SK-N-SH treated with all-trans-retinoic acid at 6 μM for 48 hours (cell line): ENCODE measurements around the gene NTM.

ENCODE experiments used
- ATAC-seq: fragments of 200-7000 bp; cut with Tn5 transposase; 3 replicates; pipeline ENCODE4 v1.9.1; 2020; ENCODE audit warnings: mild to moderate bottlenecking, moderate library complexity
- ARNTL ChIP-seq: fragments of 450-650 bp; formaldehyde crosslinking; IDR thresholded peaks from 2 replicates; pipeline ENCODE4 v1.5.0; 2020; ENCODE audit warnings: low read depth, mild to moderate bottlenecking, moderate library complexity, borderline replicate concordance
- BACH2 ChIP-seq: fragments of 250-450 bp; sonication (Bioruptor Pico); IDR thresholded peaks from 2 replicates; pipeline ENCODE4 v1.9.0; 2021; ENCODE audit warnings: mild to moderate bottlenecking, borderline replicate concordance
- CSDC2 ChIP-seq: fragments of 250-450 bp; sonication (Bioruptor Pico); IDR thresholded peaks from 2 replicates; pipeline ENCODE4 v1.5.0; 2020; ENCODE audit warnings: mild to moderate bottlenecking, moderate library complexity
- GLIS3 ChIP-seq: fragments of 250-450 bp; sonication (Bioruptor Pico); IDR thresholded peaks from 2 replicates; pipeline ENCODE4 v1.5.0; 2020; ENCODE audit warnings: mild to moderate bottlenecking, moderate library complexity
- ISL1 ChIP-seq: fragments of 250-450 bp; sonication (Bioruptor Pico); IDR thresholded peaks from 2 replicates; pipeline ENCODE4 v2.1.2; 2022; ENCODE audit warnings: mild to moderate bottlenecking, moderate library complexity
- OSR1 ChIP-seq: fragments of 250-450 bp; sonication (Bioruptor Pico); IDR thresholded peaks from 2 replicates; pipeline ENCODE4 v1.8.0; 2022; ENCODE audit warnings: moderate library complexity, mild to moderate bottlenecking, inconsistent platforms
- RARB ChIP-seq: fragments of 250-450 bp; sonication (Bioruptor Pico); IDR thresholded peaks from 2 replicates; pipeline ENCODE4 v1.8.0; 2021; ENCODE audit warnings: mild to moderate bottlenecking, moderate library complexity
- SNAI2 ChIP-seq: fragments of 250-450 bp; sonication (Bioruptor Pico); IDR thresholded peaks from 2 replicates; pipeline ENCODE4 v1.5.0; 2020; ENCODE audit warnings: mild to moderate bottlenecking, moderate library complexity
- TCF4 ChIP-seq: fragments of 250-450 bp; sonication (Bioruptor Pico); IDR thresholded peaks from 2 replicates; pipeline ENCODE4 v1.8.0; 2021; ENCODE audit warnings: mild to moderate bottlenecking, moderate library complexity, borderline replicate concordance
- TOX ChIP-seq: fragments of 250-450 bp; sonication (Bioruptor Pico); IDR thresholded peaks from 2 replicates; pipeline ENCODE4 v1.8.0; 2021; ENCODE audit warnings: mild to moderate bottlenecking, moderate library complexity, borderline replicate concordance
- ZC3H10 ChIP-seq: fragments of 250-450 bp; sonication (Bioruptor Pico); IDR thresholded peaks from 2 replicates; pipeline ENCODE4 v1.5.1; 2021; ENCODE audit warnings: mild to moderate bottlenecking, moderate library complexity
- ZFP3 ChIP-seq: fragments of 250-450 bp; sonication (Bioruptor Pico); IDR thresholded peaks from 2 replicates; pipeline ENCODE4 v1.5.0; 2020; ENCODE audit warnings: mild to moderate bottlenecking, moderate library complexity
- ZFP30 ChIP-seq: fragments of 450-650 bp; formaldehyde crosslinking; IDR thresholded peaks from 2 replicates; pipeline ENCODE4 v1.5.0; 2022; ENCODE audit warnings: mild to moderate bottlenecking, moderate library complexity
- ZNF565 ChIP-seq: fragments of 450-650 bp; formaldehyde crosslinking; conservative IDR thresholded peaks from 2 replicates; pipeline ENCODE4 v1.5.0; 2020; ENCODE audit warnings: low read depth, mild to moderate bottlenecking, moderate library complexity
- ZNF8 ChIP-seq: fragments of 450-650 bp; formaldehyde crosslinking; IDR thresholded peaks from 2 replicates; pipeline ENCODE4 v1.5.0; 2020; ENCODE audit warnings: mild to moderate bottlenecking, moderate library complexity
- TF ChIP-seq, protein P1 (sequence below): fragments of 250-450 bp; sonication (Bioruptor Pico); IDR thresholded peaks from 2 replicates; pipeline ENCODE4 v1.5.1; 2020; ENCODE audit warnings: low read depth, mild to moderate bottlenecking, moderate library complexity
- TF ChIP-seq, protein P2 (sequence below): fragments of 250-450 bp; sonication (Bioruptor Pico); IDR thresholded peaks from 2 replicates; pipeline ENCODE4 v1.5.0; 2020; ENCODE audit warnings: mild to moderate bottlenecking, moderate library complexity
- TF ChIP-seq, protein P3 (sequence below): fragments of 250-450 bp; sonication (Bioruptor Pico); IDR thresholded peaks from 2 replicates; pipeline ENCODE4 v1.5.1; 2021; ENCODE audit warnings: mild to moderate bottlenecking, moderate library complexity

Gene NTM

DNA sequence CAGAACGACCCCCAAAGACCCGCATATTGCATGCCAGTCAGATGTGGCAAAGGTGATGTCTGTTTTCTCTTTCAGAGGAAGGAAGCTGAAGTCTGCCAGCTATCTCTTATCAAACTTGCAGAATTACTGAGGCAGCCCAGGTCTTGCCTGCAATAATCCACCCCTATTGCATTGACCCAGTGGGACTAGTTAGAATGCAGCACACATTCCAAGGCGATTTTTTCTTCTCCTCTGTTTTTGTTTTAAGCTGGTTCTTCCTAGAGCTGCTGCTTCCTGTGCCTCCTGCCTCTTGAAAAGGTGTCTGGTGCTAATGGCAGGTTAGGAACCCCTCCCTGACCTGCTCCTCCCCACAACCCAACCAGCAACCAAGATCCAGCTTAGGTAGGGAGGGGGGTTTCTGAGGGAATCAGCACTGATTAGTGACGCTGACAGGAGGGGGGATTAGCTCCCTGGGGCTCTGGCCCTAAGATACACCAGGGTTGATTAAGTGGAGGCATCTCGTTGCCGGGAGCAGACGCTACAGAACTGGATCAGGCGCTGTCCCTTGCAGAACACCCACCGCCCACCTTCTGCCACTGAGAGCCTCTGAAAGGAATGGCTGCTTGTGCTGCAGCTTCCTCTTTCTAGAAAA, 2.8 kb downstream of the NTM start (continued):
- TF ChIP-seq BACH2 (CRISPR knock-in tag) (no peak), ISL1 (CRISPR knock-in tag) (no peak)

DNA sequence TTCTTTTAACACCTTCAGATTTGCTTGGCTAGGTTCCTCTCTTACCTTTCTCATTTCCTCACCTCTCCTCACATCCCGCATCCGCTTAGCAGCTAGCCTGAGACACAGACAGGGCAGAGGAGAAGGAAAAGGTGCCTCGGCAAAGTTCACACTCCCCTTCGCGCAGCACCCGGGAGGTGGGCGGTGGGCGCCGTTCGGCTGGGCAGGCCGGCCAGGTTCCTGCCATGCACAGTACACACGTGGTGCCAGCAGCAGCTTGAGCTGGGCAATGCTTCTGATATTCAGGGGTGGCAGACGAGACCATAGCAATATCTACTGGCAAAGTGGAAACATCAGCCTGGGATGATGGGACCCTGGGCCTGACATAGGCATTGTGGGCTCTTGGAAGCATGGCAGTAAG, 3.3 kb downstream of the NTM start:
- TF ChIP-seq ZNF565 (CRISPR knock-in tag) (no peak), ARNTL (CRISPR knock-in tag) (no peak), ZC3H10 (CRISPR knock-in tag) (no peak)
- TF ChIP-seq, protein P1, sequence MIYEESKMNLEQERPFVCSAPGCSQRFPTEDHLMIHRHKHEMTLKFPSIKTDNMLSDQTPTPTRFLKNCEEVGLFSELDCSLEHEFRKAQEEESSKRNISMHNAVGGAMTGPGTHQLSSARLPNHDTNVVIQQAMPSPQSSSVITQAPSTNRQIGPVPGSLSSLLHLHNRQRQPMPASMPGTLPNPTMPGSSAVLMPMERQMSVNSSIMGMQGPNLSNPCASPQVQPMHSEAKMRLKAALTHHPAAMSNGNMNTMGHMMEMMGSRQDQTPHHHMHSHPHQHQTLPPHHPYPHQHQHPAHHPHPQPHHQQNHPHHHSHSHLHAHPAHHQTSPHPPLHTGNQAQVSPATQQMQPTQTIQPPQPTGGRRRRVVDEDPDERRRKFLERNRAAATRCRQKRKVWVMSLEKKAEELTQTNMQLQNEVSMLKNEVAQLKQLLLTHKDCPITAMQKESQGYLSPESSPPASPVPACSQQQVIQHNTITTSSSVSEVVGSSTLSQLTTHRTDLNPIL (CRISPR knock-in tag): no peak
- TF ChIP-seq, protein P2, sequence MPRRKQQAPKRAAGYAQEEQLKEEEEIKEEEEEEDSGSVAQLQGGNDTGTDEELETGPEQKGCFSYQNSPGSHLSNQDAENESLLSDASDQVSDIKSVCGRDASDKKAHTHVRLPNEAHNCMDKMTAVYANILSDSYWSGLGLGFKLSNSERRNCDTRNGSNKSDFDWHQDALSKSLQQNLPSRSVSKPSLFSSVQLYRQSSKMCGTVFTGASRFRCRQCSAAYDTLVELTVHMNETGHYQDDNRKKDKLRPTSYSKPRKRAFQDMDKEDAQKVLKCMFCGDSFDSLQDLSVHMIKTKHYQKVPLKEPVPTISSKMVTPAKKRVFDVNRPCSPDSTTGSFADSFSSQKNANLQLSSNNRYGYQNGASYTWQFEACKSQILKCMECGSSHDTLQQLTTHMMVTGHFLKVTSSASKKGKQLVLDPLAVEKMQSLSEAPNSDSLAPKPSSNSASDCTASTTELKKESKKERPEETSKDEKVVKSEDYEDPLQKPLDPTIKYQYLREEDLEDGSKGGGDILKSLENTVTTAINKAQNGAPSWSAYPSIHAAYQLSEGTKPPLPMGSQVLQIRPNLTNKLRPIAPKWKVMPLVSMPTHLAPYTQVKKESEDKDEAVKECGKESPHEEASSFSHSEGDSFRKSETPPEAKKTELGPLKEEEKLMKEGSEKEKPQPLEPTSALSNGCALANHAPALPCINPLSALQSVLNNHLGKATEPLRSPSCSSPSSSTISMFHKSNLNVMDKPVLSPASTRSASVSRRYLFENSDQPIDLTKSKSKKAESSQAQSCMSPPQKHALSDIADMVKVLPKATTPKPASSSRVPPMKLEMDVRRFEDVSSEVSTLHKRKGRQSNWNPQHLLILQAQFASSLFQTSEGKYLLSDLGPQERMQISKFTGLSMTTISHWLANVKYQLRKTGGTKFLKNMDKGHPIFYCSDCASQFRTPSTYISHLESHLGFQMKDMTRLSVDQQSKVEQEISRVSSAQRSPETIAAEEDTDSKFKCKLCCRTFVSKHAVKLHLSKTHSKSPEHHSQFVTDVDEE (CRISPR knock-in tag): no peak
- no peak for ATAC-seq

DNA sequence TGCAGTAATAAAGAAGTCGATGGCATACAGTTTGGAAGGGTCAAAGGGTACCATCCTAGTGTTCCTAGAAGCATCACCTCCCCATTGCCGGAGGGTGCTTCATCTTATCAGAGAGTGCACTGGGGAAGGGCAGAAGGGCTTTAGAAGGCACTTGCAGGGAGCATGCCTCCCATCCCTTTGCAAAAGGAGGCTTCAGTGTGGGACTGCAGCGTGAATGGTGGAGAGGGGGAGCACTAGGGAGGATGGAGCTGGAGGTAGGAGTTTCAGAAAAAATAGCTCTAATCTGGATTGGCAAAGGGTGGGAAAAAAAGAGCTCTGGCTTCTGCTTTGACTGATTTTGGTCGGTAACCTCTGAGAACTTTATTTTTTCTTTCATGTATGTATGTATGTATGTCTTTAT, 5.0 kb downstream of the NTM start:
- no peak for TF ChIP-seq GLIS3 (CRISPR knock-in tag)
- no peak for TF ChIP-seq ZNF565 (CRISPR knock-in tag)
- no peak for TF ChIP-seq ZFP3 (CRISPR knock-in tag)
- TF ChIP-seq, protein P1 (CRISPR knock-in tag): no peak
- TF ChIP-seq SNAI2 (CRISPR knock-in tag): no peak
- TF ChIP-seq, protein P3, sequence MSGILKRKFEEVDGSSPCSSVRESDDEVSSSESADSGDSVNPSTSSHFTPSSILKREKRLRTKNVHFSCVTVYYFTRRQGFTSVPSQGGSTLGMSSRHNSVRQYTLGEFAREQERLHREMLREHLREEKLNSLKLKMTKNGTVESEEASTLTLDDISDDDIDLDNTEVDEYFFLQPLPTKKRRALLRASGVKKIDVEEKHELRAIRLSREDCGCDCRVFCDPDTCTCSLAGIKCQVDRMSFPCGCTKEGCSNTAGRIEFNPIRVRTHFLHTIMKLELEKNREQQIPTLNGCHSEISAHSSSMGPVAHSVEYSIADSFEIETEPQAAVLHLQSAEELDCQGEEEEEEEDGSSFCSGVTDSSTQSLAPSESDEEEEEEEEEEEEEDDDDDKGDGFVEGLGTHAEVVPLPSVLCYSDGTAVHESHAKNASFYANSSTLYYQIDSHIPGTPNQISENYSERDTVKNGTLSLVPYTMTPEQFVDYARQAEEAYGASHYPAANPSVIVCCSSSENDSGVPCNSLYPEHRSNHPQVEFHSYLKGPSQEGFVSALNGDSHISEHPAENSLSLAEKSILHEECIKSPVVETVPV (CRISPR knock-in tag): no peak
- TF ChIP-seq CSDC2 (CRISPR knock-in tag): no peak
- TF ChIP-seq OSR1: no peak
- no peak for ATAC-seq

DNA sequence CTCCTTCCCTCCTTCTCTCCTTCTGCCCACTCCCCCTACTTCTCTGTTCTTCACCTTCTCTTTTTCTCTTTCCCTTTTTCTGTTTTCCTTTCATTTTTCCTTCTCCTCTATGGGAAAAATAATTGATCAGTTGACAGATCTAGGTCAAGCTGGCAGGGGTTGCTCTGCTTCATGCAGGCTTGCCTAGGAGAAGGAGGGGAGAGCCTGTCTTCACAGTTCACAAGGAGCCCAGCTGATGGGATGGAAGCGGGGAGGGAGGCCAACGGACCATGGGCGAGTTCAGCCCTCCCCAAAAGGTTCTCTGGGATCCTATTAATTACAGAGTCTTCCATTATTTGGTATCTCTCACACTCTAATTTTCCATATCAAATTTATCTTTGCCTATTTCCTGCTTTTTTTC, 5.5 kb downstream of the NTM start:
- TF ChIP-seq, protein P3 (CRISPR knock-in tag): no peak
- TF ChIP-seq TCF4 (CRISPR knock-in tag): no peak
- TF ChIP-seq ARNTL (CRISPR knock-in tag): no peak
- TF ChIP-seq SNAI2 (CRISPR knock-in tag): no peak
- no peak for TF ChIP-seq ZNF8 (CRISPR knock-in tag)
- TF ChIP-seq TOX (CRISPR knock-in tag): no peak
- no peak for TF ChIP-seq ZNF565 (CRISPR knock-in tag)
- TF ChIP-seq, protein P2 (CRISPR knock-in tag): no peak
- TF ChIP-seq ZFP3 (CRISPR knock-in tag): no peak
- no peak for TF ChIP-seq RARB (CRISPR knock-in tag)
- no peak for TF ChIP-seq ZFP30 (CRISPR knock-in tag)
- no peak for TF ChIP-seq OSR1
- TF ChIP-seq ISL1 (CRISPR knock-in tag): no peak
- TF ChIP-seq, all 23 proteins: peak for 0
- no peak for ATAC-seq
